SKM-1 (cell line): Measurements from ENCODE around the gene PM20D2.

Experiments
- DNase-seq: peaks from one replicate; lab custom pipeline; 2025; ENCODE audit not compliant: unreplicated experiment; lab: John Stamatoyannopoulos, UW

The PM20D2 gene

GRCh38 chr6:89200706-89201215 lies 54.9 kb downstream of the PM20D2 start:
- no peak for DNase-seq

GRCh38 chr6:89204096-89204495 lies 58.2 kb downstream of the PM20D2 start:
- no peak for DNase-seq

DNA sequence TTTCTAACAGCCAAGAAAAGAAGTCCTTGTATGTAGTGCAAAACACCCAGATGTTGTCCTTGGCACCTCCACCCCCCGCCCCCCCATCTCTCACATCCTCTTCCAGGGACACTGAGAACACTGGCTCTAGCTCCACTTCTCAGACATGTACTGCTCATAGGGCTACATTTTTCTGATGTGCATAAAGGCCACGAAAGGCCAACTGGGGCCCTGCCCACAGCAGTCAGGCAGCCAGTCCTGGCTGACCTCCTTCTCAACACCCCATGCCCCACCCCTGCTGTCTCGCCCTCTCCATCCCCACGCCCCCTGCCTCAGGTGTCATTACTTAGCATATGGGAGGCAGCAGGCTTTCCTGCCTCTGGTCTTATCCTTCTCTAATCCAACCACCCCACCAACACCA lies 60.0 kb downstream of the PM20D2 start:
- DNase-seq: no peak

DNA sequence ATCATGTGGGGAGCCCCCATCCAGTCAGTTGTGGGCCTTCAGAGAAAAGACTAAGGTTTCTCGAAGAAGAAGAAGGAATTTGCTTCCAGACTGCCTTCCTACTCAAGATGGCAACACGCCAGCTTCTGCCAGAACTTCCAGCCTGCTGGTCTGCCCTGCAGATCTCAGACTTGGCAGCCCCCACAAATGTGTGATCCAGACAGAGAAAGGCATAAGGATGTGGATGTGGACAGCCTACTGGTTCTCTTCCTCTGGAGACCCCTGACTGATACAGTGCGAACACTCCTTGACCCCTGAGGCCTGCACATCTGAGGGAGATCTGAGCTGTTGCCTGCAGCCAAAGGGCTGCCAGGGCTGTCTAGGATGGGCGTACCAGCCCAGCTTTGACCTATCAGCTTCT lies 62.7 kb downstream of the PM20D2 start:
- DNase-seq: no peak

DNA sequence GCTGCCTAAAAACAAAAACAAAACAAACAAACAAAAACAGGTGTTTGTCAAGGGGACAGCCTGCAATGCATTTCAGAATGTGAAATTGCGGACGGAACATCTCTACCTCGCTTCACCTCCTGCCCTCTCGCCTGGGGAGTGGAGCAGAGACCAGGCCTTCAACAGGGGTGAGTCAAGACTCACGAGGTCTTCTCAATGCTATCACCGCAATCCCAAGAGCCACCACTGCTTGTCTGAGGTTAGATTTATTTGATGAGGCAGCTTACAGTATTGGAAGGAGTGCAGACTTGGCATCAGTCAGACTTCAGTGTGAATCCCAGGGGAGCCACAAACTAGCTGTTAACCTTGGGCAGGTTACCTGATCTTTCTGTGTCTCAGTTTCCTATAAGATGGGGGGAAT lies 63.6 kb downstream of the PM20D2 start:
- DNase-seq: no peak

- DNase-seq: no peak
Measured at GRCh38 chr6:89212472-89212871, 66.6 kb downstream of the PM20D2 start.

DNA sequence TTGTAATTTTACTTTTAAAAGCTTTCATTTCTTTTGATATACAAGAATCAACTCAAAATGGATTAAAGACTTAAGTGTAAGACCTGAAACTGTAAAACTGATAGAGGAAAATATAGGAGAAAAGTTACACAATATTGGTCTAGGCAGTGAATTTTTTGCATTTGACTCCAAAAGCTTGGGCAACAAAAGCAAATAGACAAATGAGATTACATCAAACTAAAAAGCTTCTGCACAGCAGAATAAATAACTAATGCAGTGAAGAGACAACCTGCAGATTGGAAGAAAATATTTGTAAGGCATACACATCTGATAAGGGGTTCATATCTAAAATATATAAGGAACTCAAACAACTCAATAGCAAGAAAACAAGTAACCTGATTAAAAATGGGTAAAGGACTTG lies 68.3 kb downstream of the PM20D2 start:
- no peak for DNase-seq
